Inflammatory macrophage treated with lipopolysaccharide for 4 hours (primary cell): Measurements from ENCODE around the gene CCDC178.

Experiments
- DNase-seq: peaks from one replicate; pipeline ENCODE4 v3.0.0-alpha.2; 2020

The CCDC178 gene

GRCh38 chr18:32907648-32908423, 532.7 kb downstream of the CCDC178 start:
- DNase-seq = no peak

- DNase-seq = no peak
Measured at GRCh38 chr18:32907311-32907585, 533.3 kb downstream of the CCDC178 start.

GRCh38 chr18:32906506-32907310, 533.8 kb downstream of the CCDC178 start:
- no peak for DNase-seq

- no peak for DNase-seq
Measured at GRCh38 chr18:32905651-32906050, 534.9 kb downstream of the CCDC178 start.

- no peak for DNase-seq
Measured at GRCh38 chr18:32902568-32903330, 537.8 kb downstream of the CCDC178 start.

GRCh38 chr18:32899819-32900218, 540.7 kb downstream of the CCDC178 start:
- DNase-seq = no peak

- DNase-seq = no peak
Measured at GRCh38 chr18:32896776-32897547, 543.6 kb downstream of the CCDC178 start.

- no peak for DNase-seq
Measured at GRCh38 chr18:32893915-32894314, 546.6 kb downstream of the CCDC178 start.

GRCh38 chr18:32891797-32892196, 548.7 kb downstream of the CCDC178 start:
- no peak for DNase-seq

- DNase-seq = no peak
Measured at GRCh38 chr18:32891130-32891529, 549.4 kb downstream of the CCDC178 start.

GRCh38 chr18:32889615-32890593, 550.6 kb downstream of the CCDC178 start:
- DNase-seq = no peak

- DNase-seq = no peak
Measured at GRCh38 chr18:32888306-32888705, 552.2 kb downstream of the CCDC178 start.
